HG02938 (cell line): ENCODE results near the gene PPP1R3C.

ENCODE experiments used
- ATAC-seq: cut with Tn5 transposase; IDR thresholded peaks from one replicate; pipeline ENCODE4 v1.9.1; 2021; ENCODE audit warnings: mild to moderate bottlenecking, moderate library complexity; ENCODE audit not compliant: unreplicated experiment

PPP1R3C gene

DNA sequence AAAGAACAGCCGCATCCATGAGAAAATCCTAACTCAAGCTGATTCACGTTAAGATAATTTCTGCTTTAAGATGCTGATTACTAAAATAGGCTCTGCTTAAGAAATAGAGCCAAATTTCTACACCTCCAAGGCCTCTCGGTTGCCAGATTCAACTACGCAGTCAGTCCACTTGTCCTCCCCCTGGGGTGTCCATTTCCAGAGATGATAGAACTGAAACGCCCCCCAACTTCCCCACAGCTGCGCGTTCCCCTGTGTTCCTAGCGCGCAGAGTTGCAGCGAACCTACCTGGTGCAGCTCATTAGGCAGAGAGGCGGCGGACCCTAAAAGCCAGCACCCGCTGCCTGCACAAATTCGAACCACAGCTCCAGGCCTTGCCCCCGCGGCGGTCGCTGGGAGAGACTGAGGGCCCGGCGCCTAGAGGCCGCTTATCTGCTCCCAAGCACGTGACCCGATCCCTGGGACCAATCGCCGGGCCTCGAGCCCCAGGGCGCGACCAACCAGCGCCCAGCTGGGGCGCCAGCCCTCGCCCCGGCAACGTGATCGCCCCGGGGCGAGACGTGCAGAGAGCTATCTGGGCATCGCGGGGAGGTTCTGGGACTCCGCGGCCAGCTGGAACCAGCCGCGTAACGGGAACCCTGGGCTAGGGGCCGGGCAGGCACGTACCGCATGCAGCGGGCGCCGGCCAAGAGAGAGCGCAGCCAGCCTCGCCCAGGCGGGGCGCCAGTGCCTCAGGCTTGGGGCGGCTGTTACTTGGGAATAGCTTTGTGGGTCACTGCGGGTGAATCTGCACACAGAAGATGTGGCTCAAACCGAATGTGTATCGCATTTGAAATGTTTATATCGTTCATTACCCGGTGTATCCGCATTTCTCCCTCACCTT, at the start of gene PPP1R3C:
TSS of gene PPP1R3C (minus strand) at position 401 of the 880 bp plus-strand sequence. CDS start at position 299, 102 bp downstream.
- peak; percentile 71 for ATAC-seq

DNA sequence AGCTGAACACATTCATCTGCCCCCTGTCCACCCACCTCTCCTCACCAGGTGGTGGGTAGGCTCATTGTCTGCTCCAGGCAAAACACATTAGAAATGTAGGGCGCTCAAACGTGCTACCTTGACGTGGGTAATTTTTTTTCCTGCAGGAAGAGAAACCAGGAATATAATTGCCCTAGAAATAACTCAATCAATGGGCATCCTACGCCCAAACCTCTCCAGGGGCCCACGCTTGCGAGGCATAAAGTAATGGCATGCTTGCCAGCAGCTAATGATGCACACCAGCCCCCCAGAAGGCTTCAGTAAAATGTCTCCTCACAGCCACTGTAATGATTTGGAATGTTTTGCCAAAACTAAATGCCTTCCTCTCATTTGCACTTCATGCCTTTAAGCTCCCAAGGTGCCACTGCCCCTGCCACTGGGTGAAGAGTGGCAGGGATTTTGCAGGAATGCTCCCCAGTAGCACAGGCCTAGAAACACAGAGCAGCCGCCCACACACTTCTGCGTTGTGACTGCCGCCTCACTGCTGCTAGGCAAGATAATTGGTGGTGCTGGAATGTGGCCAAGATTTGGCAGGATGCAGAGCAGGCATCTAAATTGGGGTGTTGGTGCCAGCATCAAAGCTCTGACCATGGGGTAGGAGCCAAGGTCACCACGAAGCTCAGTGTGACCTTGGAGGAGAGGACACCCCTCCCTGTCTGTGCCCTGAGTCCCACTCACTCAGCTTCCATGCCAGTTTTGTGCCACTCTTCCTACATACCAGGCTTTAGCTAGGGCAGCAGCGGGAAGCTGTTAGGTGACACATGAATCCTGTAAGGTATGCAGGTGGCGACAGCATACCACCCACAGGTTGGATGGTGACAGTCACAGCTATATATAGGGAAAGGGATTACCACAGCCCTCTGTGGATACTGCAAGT, 48.7 kb upstream of the PPP1R3C start:
- no peak for ATAC-seq

DNA sequence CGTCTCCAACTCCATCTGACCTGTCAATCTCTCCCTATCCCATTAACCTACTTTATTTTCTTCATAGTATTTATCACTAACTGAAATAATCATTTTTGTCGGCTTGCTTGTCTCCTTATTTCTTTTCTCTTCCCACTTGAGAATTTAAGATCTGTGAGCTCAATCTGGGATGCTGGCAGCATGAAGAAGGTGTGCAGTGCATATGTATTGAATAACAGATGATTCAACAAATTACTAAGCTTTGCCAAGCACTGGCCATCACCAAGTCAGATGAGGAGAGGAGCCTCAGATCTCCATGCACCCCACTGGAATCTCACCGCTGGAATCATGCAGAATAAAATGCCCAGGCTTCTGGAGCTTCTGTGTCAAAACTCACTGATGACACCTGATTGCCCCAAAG, 47.6 kb upstream of the PPP1R3C start:
- no peak for ATAC-seq

DNA sequence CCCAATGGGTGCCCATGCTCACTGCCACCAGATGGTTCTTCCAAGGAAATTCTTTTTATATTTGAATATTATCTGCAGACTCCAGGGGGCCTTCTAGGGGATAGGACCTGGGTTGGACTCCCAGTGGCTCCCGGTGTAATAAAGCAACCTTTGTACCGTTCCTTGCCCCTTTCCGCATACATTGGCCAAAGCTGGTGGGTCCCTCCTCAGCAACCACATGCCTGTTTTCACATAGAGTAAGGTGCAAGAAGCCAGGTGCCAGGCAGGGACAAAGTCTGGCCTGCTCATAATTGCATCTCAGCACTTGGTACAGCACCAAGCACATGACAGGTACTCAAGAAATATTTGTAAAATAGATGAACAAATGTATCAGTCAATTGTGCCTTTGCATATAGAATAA, 46.4 kb upstream of the PPP1R3C start:
- no peak for ATAC-seq

DNA sequence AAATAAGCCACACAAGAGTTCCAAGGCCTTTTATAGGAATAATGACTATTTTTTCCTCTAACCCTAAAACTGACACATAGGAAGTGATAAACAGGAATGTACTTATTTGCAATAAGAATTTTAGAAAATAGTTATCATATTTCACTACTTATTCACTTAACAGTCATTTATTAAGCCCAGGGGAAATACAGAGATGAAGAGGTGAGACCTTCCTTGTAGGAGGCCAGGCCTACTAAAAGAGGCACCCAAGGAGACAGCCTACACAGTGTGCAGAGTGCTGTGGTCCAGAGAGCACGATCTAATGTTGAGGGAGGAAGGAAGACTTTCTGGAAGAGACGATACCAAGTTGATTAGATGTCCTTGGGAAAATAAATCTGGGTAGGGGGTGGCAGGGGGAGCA, 45.0 kb upstream of the PPP1R3C start:
- ATAC-seq = no peak

DNA sequence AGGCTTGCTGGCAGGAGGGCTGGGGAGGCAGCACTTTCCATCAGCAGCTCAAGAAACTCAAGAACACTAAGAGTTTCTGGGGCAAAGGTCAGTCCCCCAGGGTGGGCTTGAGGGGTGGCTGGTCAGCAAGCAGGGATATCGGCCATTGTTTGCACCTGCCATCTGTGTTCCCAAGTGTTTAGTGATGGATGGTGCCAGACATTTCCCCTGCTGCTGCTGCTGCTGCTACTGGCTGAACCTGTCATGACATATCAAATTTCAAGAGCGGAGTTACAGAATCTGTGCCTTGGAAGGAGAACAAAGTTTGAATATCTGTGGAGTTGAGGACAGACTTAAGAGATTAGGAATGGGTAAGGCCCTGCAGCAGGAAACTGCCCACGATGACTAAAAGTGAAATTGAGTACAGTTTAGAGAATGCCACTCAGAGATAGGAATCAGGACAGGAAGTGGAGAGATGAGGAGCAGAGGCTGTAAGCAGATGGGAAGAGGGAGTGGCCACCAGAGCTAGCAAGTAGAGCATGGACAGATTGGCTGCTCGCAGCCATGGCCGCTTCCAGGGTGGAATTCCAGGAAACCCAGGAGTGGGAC, 39.2 kb upstream of the PPP1R3C start:
- no peak for ATAC-seq

DNA sequence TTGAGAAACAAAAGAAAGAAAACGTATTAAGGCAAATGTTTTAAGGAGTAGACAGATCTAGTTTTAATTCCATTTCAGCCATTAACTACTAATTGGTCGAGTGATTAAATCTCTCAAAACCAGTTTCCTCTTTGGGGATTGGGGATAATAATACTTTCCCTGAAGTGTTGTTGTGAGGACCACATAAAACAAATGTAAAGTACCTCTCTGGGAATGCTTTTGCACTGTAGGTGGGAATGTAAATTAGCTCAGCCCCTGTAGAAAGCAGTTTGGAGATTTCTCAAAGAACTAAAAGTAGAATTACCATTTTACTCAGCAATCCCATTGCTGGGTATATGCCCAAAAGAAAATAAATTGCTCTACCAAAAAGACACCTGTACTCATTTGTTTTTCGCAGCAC, 36.0 kb upstream of the PPP1R3C start:
- no peak for ATAC-seq

DNA sequence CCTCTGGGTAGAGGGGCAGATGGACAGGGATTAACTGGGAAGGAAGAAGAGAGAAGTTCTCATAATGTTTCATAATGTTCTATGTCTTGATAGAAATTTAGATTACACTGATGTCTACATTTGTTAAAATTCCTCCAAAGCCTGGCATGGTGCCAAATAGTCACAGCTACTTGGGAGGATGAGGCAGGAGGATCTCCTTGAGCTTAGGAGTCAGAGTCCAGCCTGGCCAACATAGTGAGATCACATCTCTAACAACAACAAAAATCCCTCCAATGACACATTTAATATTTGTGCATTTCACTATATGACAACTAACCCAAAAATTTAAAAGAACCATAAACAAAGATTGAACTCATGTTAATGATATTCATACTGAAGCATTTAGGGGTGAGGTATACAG, 33.0 kb upstream of the PPP1R3C start:
- ATAC-seq = no peak

DNA sequence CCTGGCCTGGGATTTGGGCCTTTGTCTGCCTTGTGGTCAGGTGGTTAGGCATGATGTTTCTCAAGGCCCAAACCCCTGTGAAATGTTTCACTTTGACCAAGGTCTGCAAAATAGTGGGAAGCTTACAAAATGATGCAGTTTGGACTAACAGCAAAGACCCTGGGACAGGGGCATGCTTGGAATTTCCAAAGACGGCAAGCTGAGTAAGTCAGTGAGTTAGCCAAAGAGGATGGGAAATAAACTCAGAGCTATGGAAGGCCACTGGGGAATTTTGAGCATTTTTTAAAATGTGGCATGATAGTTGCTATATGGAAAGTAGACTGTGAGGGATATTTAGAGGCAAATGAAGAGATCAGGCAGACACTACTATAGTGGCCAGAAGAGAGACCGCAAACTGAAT, 31.6 kb upstream of the PPP1R3C start:
- ATAC-seq = no peak

DNA sequence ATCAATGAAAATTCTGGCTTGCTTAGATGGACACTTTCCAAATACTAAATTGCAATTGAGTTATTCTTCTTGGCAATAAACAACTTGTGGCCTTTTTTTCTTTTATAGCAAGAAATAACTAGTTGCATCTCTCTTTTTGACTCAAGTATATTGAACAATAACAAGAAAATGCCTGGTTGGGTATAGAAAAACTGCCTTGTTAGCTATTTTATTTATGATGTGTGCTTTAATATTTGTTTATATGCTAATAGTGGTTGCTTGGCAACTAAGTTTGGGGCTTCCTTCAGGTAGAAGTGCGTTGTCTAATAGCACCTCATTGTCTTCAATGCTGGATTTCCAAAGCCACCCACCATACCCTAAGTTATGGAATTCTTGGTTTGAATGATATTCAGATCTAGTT, 30.1 kb upstream of the PPP1R3C start:
- ATAC-seq = no peak

DNA sequence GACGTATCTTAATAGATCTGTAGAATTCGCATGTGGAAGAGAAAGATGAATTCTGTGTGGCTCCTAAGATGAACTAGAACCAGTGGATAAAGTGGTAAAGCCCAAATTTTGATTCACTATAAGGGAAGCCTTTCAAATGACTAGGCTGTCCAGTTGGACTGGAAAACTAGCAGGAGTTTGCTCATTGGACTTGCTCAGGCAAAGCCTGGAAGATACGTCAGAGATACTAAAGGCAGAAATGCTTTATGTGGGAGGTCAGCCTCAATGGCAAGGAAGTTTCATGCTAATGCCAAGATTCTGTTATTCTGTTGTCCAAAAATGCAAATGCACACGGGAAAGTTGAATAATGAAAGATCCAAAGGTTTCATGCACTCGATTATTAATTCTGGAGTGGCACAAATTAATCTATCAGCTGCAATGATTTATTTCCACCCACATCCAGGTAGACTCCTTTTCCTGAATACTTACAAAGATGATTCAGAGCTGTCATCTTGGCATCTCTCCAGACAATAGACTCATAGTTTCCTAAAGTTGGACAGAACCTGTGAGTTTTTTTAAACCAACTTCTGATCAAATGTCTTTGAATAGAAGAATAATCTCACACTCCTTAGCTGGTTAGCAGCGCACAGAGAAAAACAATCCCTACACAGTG, 20.5 kb upstream of the PPP1R3C start:
- no peak for ATAC-seq

DNA sequence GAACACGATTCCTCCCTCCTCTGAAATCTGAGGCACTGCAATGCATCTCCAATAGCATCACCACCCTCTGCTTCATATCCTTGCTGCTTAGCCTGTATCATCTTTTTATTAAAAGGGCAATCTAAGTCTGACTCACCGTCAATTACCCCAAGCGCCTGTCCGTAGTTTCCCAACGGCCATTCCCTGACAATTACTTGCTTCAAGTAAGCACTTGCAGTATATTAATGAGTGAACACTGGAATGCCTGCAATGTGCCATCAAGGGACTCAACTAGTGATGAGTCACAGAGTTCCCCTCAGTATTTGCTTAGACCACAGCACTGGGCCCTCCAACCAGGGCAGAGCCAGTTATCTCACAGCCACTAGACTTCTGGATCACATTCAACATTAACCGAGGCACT, 19.5 kb upstream of the PPP1R3C start:
- ATAC-seq = no peak

DNA sequence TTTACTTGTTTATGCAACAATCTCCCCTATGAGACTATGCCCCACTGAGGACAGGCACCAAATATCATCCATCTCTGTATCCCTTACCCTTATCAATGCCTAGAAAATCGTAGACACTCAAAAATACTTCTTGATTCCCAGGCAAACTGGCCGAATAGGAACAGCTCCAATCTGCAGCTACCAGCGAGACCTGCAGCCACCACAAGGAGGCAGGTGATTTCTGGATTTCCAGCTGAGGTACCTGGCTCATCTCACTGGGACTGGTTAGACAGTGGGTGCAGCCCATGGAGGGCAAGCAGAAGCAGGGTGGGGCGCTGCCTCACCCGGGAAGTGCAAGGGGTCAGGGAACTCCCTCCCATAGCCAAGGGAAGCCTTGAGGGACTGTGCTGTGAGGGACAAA, 10.8 kb upstream of the PPP1R3C start:
- ATAC-seq = no peak

DNA sequence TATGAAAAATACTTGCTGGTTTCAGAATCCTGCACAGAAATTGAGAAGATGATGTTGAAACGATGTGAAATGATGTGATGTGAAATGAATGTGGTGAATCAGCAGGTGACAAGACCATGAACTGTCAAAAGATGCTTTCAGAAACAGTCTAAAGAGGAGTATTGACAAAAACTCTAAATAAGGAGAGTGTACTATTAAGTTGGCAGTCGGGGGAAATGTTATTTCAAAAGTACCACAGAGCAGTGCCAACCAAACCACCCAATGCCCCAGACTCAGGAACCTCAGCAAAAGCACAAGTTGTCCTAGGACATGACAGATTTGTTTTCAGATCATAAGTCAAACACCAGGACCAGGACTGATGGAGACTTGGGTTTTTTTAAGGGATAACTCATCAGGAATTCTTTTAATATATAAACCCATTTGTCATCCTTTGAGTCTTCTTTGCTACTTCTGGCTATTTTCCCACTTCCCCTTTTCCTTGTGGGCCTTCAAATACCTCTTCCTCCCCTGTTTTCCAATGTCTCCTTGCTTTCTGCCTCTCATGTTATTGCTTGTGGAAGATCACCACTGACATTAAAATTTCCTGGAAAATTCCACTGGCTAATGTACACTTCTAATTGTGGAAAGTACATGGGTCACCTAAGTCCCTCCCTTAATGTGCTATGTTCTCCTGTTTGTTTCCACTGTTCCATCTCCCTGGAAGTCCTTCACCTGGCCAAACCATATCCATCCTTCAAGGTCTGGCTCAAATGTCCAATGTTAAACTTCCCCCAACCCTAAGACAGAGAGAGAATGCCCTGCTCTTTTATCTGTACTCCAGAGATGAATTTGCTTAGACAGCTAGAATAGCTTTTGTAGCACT, 10.2 kb upstream of the PPP1R3C start:
- no peak for ATAC-seq

DNA sequence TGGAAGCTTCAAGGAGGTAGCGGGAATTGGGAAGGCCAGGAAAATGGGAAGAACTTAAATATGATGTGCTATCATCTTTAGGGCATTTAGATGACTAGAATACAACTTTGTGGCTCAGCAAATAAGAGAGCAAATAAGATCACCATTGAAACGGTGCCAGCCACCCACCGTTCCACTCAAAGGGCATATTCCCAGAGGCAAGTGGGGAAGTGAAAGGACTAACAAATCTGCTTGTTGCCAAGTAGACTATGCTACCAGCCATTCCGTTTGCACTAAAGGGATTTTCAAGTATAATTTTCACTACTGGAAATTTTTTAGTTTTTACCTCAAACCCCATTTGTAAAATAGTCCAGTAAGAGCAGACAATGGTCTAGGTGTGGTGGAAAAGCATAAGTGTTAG, 4.0 kb upstream of the PPP1R3C start:
- ATAC-seq = no peak

DNA sequence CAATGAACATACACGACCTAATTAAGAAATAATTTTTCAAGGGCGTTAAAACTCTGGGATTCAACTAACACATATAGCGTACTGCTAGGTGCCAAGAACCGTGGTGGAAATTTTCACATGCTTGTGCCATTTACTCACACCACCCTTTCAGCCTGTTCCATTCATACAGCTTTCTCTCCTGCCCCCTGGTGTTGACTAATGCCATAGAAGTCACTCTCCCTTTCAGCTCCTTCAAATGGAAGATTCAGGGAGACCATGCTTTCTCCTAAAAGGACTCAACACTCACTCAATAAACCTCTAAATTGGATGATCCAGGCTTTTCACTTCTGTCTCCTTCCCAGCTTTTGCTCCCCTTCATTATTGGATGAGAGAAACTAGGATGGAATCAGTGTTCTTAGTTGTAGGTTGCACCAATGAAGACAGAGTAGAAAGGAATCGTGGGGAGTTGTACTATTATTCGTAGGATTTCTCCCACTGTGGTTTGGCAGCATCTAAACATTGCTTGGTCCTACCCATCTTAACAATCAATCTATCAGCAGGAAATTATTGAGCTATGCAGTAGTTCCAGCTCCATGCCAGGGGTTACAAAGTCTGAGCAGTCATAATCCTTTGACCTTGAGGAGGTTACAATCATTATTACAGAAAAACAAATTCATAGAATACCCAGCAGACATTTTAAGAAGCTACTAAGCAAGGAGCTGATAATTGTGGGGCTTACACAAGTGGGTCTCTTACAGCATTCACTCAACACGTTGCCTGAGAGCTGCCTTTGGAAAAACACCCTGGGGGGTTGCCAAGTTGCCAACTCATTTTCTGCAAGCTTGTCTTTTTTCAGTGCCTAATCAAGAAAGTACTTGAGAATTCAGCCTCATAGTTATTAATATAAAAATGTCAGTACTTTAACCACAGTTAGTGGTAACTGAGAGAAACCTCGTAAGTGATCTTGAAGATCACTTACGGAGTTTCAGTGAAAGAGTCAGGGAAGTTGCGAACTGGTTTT, 2.8 kb upstream of the PPP1R3C start:
- no peak for ATAC-seq

DNA sequence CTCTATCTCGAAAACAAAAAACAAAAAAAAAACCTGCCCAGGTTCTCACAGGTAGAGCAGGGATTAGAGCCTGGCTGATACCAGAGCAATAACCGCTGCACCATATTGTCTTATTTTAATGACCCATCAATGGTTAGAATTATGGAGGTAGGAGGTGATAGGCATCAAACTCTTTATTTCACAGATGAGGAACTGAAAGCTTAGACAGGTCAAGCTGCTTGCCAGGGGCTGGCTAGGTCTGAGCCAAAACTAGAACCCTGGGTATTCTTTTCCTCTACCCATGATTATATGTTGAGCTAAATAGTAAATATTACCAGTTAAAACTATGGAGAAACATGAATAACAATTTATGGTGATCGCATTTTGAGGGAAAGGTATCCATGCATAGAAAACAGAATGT, 2.0 kb upstream of the PPP1R3C start:
- ATAC-seq = no peak

DNA sequence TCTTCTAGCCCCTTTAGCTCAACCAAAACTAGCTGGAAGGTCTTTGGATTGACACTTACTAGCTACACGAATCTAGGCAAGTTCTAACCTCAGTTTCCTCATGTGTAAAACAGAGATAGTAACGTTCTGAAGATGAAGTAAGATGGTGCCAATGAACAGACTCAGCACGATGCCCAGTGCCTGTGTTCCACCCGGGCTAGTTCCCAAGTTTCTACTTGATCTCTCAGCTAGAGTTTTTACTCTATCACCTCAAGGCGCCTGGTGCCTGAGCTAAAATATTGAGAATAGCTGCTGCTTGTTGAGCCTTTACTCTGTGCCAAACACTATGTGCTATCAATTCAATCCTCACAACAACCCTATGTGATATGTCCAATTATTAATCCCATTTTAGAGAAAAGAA, 1.4 kb upstream of the PPP1R3C start:
- no peak for ATAC-seq

DNA sequence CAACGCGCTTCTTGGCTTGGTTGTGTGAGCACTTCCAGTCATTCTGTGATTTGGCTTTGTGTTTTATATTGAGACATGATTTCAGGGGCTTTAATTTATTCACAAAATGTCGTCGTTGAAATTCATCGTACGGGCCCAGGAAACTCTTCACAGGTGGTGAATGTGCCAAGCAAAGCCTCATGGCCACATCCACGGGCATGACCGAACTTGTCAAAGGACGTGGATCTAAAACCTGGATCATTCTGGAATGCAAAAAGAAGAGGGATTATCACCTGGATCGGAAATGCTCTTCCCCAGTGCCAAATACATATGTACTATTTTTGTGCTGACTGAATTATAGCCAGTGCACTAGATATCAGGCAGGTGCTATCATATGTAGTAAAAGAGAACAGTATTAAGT, 2.2 kb downstream of the PPP1R3C start:
- ATAC-seq = no peak
